ENCODE data around the gene MYBPC3. TPM values are rescaled to one million over a fixed set of nuclear protein-coding genes. Genes with fewer than 3 reads are reported as not detected.

Gene MYBPC3
- total and polyA plus RNA-seq, 2 donors (not counting 3 experiments of a cell fraction or from before 2014, with no cell fraction given), result not detected

- Histone ChIP-seq H3K27me3 (ENCODE audit: control insufficient read depth in 2 of 2, insufficient read depth in 2 of 2, low read length in 2 of 2) (no peaks in the 10 kb centered on the region), H3K36me3 (ENCODE audit: control insufficient read depth in 2 of 2, extremely low read depth in 1 of 2, insufficient read depth in 2 of 2, low read length in 2 of 2) (no peaks in the 10 kb centered on the region), H2AFZ (ENCODE audit: low read depth, low read length) (no peak overlapping the region), H3K9me3 (replicated peaks; ENCODE audit: control insufficient read depth, insufficient read depth, low read length) (no peaks in the 10 kb centered on the region), H3K9ac (replicated peaks; ENCODE audit: extremely low read depth, insufficient read depth, low read length) (no peak overlapping the region), H3K27ac (ENCODE audit: insufficient read depth, low read depth, low read length) (no peak overlapping the region), H3K4me3 (replicated peaks in 1 of 3; ENCODE audit: insufficient read depth in 1 of 3, low read depth in 1 of 3, low read length in 3 of 3) (no peak overlapping the region), H3K4me2 (ENCODE audit: insufficient read depth, low read length) (no peak overlapping the region), H4K20me1 (replicated peaks; ENCODE audit: control insufficient read depth, extremely low read depth, insufficient read depth, low read length) (no peaks in the 10 kb centered on the region), H3K9me1 (replicated peaks; ENCODE audit: control insufficient read depth, extremely low read depth, insufficient read depth, low read length) (no peaks in the 10 kb centered on the region), H3K4me1 (ENCODE audit: control insufficient read depth, extremely low read depth, insufficient read depth, low read length) (no peaks in the 10 kb centered on the region), H3K79me2 (ENCODE audit: control insufficient read depth, insufficient read depth, low read length) (no peaks in the 10 kb centered on the region)
- no peak for DNase-seq (ENCODE audit: low read depth, low spot score)
- FAIRE-seq, result no peak
- CTCF ChIA-PET, result interaction anchor here (1.0 kb wide), 1 partner anchor 15 kb away, joined by 4 read pairs; no protein-coding TSS in a partner anchor
- dilution Hi-C loops (cut with MboI; ENCODE audit: extremely low pct_ligation_motif_present, low sequenced_read_pairs) (no loop called here), intact Hi-C loops (cut with micrococcal nuclease) (no loop called here)
- TF ChIP-seq EZH2 (IDR thresholded peaks at IDR 0.05; ENCODE audit: borderline replicate concordance, low read depth, low read length, severe bottlenecking), result no peak
- TF ChIP-seq JUN (IDR thresholded peaks at IDR 0.05; ENCODE audit: borderline replicate concordance, insufficient read depth, insufficient read length, low read depth), result no peak
- no peak for TF ChIP-seq MAX (IDR thresholded peaks at IDR 0.05; ENCODE audit: insufficient read depth, insufficient read length)
- no peak for TF ChIP-seq POLR2AphosphoS5 (IDR thresholded peaks at IDR 0.05; ENCODE audit: insufficient read depth, low read depth, low read length)
- no peak for TF ChIP-seq MYC (IDR thresholded peaks at IDR 0.05; ENCODE audit: low read depth, low read length)
- TF ChIP-seq GATA2 (IDR thresholded peaks at IDR 0.05; ENCODE audit: insufficient read depth, insufficient read length, low read depth, low read length), result no peak
- TF ChIP-seq FOS (IDR thresholded peaks at IDR 0.05; ENCODE audit: borderline replicate concordance, insufficient read depth, low read length), result no peak
- no peak for TF ChIP-seq POLR2A (IDR thresholded peaks at IDR 0.05; ENCODE audit: low read depth, low read length)
- POLR2A ChIA-PET, result no interaction called here
- BruUV-seq (replicated peaks), result no TSS peak
These were observed 12.5 kb downstream of the MYBPC3 start for GRCh38 chr11:47340010-47340409.

Data from endothelial cell of umbilical vein (primary cell).